ENCODE results near the gene SH3GLB2.
A peak's percentile ranks its signal among the peaks of the same experiment; 100 is the strongest.
"Not testable (repeated sequence)": the region's sequence is repeated elsewhere in the genome, so short reads cannot be mapped to it uniquely, and the experiment has no call there.

The SH3GLB2 gene

DNA sequence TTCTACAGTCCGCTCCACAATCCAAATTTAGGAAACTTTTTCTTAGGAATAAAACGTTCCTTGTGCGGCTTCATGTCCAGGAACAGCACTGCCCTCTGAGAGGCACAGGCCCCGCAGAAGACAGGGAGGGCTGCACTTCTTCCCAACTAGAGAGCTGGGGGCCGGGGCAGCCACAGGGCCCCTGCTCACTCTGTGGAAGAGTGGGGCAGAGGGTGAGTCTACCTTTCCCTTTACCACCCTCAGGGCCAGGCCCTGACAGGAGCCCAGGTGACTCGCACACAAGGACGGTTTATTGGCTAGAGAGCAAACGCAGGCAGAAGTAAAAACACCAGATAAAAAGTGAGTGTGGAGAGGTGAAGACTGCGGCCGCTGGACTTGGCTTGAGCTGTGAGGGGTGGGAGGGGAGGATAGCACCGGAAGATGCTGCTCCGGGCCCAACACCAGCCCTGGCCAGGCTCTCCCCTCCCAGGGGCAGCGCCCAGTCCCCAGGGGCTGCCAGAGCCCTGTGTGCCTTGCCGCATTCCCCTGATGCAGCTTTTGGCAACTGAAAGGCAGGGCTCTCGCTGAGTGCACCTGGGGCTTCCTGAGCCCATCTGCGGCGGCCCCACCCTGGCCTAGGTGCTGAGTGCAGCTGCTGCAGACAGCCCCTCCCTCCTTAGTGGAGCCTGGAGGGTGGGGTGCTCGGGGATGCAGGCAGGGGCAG is 20.2 kb downstream of the SH3GLB2 start:
- H3K4me3 ChIP-seq (ENCODE audit: low read depth, low read length): no peak overlapping the region
- TF ChIP-seq, protein P1, sequence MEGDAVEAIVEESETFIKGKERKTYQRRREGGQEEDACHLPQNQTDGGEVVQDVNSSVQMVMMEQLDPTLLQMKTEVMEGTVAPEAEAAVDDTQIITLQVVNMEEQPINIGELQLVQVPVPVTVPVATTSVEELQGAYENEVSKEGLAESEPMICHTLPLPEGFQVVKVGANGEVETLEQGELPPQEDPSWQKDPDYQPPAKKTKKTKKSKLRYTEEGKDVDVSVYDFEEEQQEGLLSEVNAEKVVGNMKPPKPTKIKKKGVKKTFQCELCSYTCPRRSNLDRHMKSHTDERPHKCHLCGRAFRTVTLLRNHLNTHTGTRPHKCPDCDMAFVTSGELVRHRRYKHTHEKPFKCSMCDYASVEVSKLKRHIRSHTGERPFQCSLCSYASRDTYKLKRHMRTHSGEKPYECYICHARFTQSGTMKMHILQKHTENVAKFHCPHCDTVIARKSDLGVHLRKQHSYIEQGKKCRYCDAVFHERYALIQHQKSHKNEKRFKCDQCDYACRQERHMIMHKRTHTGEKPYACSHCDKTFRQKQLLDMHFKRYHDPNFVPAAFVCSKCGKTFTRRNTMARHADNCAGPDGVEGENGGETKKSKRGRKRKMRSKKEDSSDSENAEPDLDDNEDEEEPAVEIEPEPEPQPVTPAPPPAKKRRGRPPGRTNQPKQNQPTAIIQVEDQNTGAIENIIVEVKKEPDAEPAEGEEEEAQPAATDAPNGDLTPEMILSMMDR (IDR thresholded peaks at IDR 0.05; ENCODE audit: low read depth, low read length): no peak
- in situ Hi-C loops (cut with HindIII; ENCODE audit: low sequenced_read_pairs): no loop called here
- no peak for DNase-seq (ENCODE audit: low read depth, low spot score)

DNA sequence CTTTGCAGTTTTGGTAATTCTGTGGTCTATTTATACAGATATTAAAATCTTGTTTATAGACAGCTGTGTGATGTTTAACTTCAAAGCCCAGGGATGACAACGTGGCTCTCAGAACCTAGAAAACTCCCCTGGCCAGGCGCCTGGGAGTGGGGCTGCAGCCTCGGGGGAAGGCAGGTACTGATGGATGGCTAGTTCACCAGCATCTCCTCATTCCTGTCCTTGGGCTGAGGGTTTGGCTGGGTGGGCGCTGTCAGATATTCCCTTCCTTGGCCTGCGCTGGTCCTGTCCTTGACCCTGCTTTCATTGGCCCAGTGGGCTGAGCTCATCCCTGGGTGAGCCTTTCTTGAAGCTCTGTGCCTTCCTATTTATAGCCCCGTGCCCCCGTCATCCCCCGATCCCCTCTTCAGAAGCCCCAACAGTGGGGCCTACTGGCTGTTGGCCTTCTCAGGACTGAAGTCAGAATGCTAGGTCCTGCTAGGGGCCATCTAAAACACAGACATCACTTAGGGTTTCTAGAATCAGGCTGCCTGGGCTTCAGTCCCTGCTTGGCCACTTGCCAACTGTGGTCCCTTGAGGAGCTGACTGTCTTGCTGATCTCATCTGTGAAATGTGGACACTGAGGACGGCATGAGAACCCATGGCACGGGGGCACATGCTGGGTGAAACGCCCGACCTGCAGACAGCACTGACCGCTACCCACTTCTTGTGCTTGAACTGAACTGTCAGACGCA is 20.9 kb downstream of the SH3GLB2 start:
- H3K4me3 ChIP-seq (ENCODE audit: low read depth, low read length): no peak overlapping the region
- in situ Hi-C loops (cut with HindIII; ENCODE audit: low sequenced_read_pairs): no loop called here
- no peak for DNase-seq (ENCODE audit: low read depth, low spot score)
- TF ChIP-seq, protein P1 (IDR thresholded peaks at IDR 0.05; ENCODE audit: low read depth, low read length): no peak

DNA sequence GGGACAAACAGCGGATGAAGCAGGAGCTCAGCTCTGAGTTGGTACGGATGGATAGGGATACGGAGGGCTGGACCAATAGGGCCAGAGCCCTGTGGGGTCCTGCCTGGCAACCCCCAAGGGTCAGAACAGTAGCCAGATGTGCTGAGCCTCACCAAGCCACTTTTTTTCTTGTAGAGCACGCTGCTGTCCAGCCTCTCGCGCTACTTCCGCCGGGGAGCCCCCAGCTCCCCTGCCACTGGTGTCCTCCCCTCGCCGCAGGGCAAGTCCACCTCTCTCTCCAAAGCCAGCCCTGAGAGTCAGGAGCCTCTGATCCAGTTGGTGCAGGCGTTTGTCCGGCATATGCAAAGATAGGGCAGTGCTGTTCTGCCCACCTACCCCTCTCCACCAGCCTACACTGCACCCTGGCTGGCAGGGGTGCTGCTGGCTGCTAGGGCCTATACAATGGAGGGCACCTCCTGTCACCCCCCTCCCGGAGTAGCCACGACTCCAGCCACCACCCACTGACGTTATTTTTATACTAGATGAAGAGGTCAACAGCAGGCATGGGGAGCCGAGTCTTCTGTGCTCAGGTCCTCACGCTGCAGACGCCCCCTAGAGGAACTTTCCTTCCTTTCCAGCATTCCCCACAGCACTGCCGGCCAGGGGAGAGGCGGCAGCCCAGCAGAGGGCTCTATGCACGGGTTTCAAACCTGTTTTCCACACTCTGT is 21.6 kb downstream of the SH3GLB2 start:
- TF ChIP-seq, protein P1 (IDR thresholded peaks at IDR 0.05; ENCODE audit: low read depth, low read length): peak; percentile 98
- in situ Hi-C loops (cut with HindIII; ENCODE audit: low sequenced_read_pairs): no loop called here
- DNase-seq (ENCODE audit: low read depth, low spot score): peak; percentile 71
- H3K4me3 ChIP-seq (ENCODE audit: low read depth, low read length): no peak overlapping the region

DNA sequence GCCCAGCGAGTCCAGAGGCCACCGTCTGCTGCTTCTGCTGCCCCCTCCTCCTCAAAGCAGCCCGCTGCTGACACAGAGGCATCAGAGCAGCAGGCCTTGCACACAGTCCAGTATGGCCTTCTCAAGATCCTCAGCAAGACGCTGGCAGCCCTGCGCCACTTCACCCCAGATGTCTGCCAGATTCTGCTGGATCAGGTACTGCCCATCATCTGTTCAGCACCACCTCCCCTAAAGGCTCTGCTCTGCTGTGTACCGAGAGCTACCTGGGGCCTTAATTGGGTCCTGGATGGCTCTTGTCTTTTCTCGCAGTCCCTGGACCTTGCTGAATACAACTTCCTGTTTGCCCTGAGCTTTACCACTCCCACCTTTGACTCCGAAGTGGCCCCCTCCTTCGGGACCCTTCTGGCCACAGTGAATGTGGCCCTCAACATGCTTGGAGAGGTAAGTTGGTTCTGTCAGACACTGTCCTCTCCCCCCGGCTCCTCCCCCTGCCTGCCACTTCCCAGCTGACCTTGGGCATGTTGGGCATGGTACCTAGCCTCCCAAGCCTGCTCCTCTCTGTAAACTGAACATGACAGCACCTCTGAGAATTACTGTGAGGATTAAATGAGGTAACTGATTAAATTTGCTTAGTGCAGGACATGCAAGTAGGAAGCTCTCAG is 22.7 kb downstream of the SH3GLB2 start:
- TF ChIP-seq, protein P1 (IDR thresholded peaks at IDR 0.05; ENCODE audit: low read depth, low read length): no peak
- in situ Hi-C loops (cut with HindIII; ENCODE audit: low sequenced_read_pairs): no loop called here
- DNase-seq (ENCODE audit: low read depth, low spot score): no peak
- H3K4me3 ChIP-seq (ENCODE audit: low read depth, low read length): no peak overlapping the region

DNA sequence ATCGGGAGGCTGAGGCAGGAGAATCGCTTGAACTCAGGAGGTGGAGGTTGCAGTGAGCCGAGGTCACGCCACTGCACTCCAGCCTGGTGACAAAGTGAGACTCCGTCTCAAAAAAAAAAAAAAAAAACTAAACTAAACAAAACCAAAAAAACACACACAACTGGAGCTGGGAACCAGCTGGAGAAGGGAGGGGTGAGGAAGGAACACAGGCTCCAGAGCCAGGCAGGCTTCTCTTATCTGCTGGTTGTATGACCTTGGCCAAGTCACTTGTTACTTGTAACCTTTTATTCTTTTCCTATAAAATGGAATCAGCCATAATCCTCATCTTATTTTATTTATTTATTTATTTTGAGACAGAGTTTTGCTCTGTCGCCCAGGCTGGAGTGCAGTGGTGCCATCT is 24.0 kb downstream of the SH3GLB2 start:
- in situ Hi-C loops (cut with HindIII; ENCODE audit: low sequenced_read_pairs); DNase-seq (ENCODE audit: low read depth, low spot score); H3K4me3 ChIP-seq (ENCODE audit: low read depth, low read length): not testable (repeated sequence)

DNA sequence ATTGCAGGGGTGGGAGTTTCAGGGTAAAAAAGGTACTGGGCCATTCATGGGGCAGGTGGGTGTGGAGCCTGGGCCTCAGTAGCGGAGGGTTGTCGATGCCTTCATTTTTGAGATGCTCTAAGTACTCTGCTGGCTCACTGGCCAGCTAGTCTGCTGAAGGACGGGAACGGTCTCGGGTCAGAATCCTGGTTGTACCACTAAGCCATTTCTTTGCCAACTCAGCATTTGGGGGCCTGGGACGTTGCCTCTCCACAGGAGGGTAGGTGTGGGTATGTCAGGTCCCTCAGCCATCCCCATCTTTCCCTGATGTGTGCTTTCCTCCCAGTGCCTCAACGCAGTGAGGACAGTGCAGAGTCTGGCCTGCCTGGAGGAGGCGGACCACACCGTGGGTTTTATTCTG is 25.1 kb downstream of the SH3GLB2 start:
- no peak overlapping the region for H3K4me3 ChIP-seq (ENCODE audit: low read depth, low read length)
- no peak for DNase-seq (ENCODE audit: low read depth, low spot score)
- in situ Hi-C loops (cut with HindIII; ENCODE audit: low sequenced_read_pairs): no loop called here
- TF ChIP-seq, protein P1 (IDR thresholded peaks at IDR 0.05; ENCODE audit: low read depth, low read length): no peak

Data from astrocyte of the spinal cord (primary cell).